Effector memory CD8-positive, alpha-beta T cell (primary cell): ENCODE results near the gene PCDHGA4.
"Not testable (repeated sequence)": the region's sequence is repeated elsewhere in the genome, so short reads cannot be mapped to it uniquely, and the experiment has no call there.

Experiments used
- ATAC-seq: fragments of 150-1000 bp; cut with Tn5 transposase; replicated peaks from 2 replicates; pipeline ENCODE4 v1.10.0; 2021; ENCODE audit warnings: mild to moderate bottlenecking, moderate library complexity
- DNase-seq, 3 experiments: peaks; one replicate each; pipeline ENCODE4 v3.0.0; 2021
- H3K27ac Mint-ChIP-seq, 2 donors: one replicate each; pipeline ENCODE4 v1.8.0; 2022; ENCODE audit warnings: mild to moderate bottlenecking in 2 of 2, mixed read lengths in 2 of 2, moderate library complexity in 2 of 2
- H3K27me3 Mint-ChIP-seq, 2 donors: one replicate each; pipeline ENCODE4 v1.8.0; 2022; ENCODE audit warnings: mixed read lengths in 2 of 2
- H3K36me3 Mint-ChIP-seq: one replicate; pipeline ENCODE4 v1.8.0; 2022; ENCODE audit warnings: mild to moderate bottlenecking, moderate library complexity, mixed read lengths; ENCODE audit not compliant: insufficient read depth
- H3K4me1 Mint-ChIP-seq, 2 donors: one replicate each; pipeline ENCODE4 v1.8.0; 2022; ENCODE audit warnings: low read depth in 2 of 2, mixed read lengths in 2 of 2
- H3K4me3 Mint-ChIP-seq, 2 donors: one replicate each; pipeline ENCODE4 v1.8.0; 2022; ENCODE audit warnings: mild to moderate bottlenecking in 2 of 2, mixed read lengths in 2 of 2, moderate library complexity in 2 of 2
- H3K9me3 Mint-ChIP-seq, 2 donors: one replicate each; pipeline ENCODE4 v1.8.0; 2022; ENCODE audit warnings: mixed read lengths in 2 of 2

PCDHGA4 gene

GRCh38 chr5:141338538-141339306 is 16.1 kb upstream of the PCDHGA4 start, which contains the start of gene PCDHGA2:
Gene PCDHGA2 (plus strand): TSS chr5:141338760.
- no peaks in the 10 kb centered on the region for H3K4me1 Mint-ChIP-seq
- no peaks in the 10 kb centered on the region for H3K36me3 Mint-ChIP-seq
- no peak within 1 kb of the TSS for H3K27ac Mint-ChIP-seq
- H3K4me3 Mint-ChIP-seq: no peak within 1 kb of the TSS
- H3K9me3 Mint-ChIP-seq: peaks cover 14 to 15% of the 10 kb centered on the region in 2 donors
- H3K27me3 Mint-ChIP-seq: peaks cover 74 to 99% of the 10 kb centered on the region in 2 donors
- DNase-seq (no peak), ATAC-seq (no peak)

- H3K27me3 Mint-ChIP-seq: peaks cover 61 to 99% of the 10 kb centered on the region in 2 donors
Observed at GRCh38 chr5:141340781-141341354, 14.0 kb upstream of the PCDHGA4 start.

GRCh38 chr5:141342773-141343172 is 12.0 kb upstream of the PCDHGA4 start:
- Mint-ChIP-seq H3K9me3 (peaks cover 10 to 21% of the 10 kb centered on the region in 2 donors), H3K27me3 (peaks cover 54 to 99% of the 10 kb centered on the region in 2 donors), H3K36me3 (peaks cover 3% of the 10 kb centered on the region), H3K27ac (no peak overlapping the region), H3K4me1 (no peaks in the 10 kb centered on the region), H3K4me3 (no peak overlapping the region)
- DNase-seq (no peak), ATAC-seq (no peak)

More at GRCh38 chr5:141340781-141341354, 14.0 kb upstream of the PCDHGA4 start:
- not testable (repeated sequence) for H3K4me1 Mint-ChIP-seq, H3K4me3 Mint-ChIP-seq, DNase-seq, H3K36me3 Mint-ChIP-seq, ATAC-seq, H3K27ac Mint-ChIP-seq, H3K9me3 Mint-ChIP-seq

- no peak for ATAC-seq
- H3K4me3 Mint-ChIP-seq: peak within 1 kb of the TSS; percentile 12 to 57
- DNase-seq: no peak
- H3K4me1 Mint-ChIP-seq: no peaks in the 10 kb centered on the region
- H3K36me3 Mint-ChIP-seq: peaks cover 3% of the 10 kb centered on the region
- no peak within 1 kb of the TSS for H3K27ac Mint-ChIP-seq
- H3K27me3 Mint-ChIP-seq: peaks cover 53 to 99% of the 10 kb centered on the region in 2 donors
- H3K9me3 Mint-ChIP-seq: peaks cover 5 to 21% of the 10 kb centered on the region in 2 donors
Observed at GRCh38 chr5:141343242-141343952, 11.4 kb upstream of the PCDHGA4 start, which contains the start of gene PCDHGA3. Gene PCDHGA3 (plus strand): TSS chr5:141343829. CDS start chr5:141344034, 205 bp downstream.

- H3K9me3 Mint-ChIP-seq: peaks cover 5 to 21% of the 10 kb centered on the region in 2 donors
- peak overlapping the region; percentile 12 to 57 for H3K4me3 Mint-ChIP-seq
- H3K4me1 Mint-ChIP-seq: no peaks in the 10 kb centered on the region
- no peak for DNase-seq
- peaks cover 3% of the 10 kb centered on the region for H3K36me3 Mint-ChIP-seq
- H3K27me3 Mint-ChIP-seq: peaks cover 55 to 99% of the 10 kb centered on the region in 2 donors
- no peak overlapping the region for H3K27ac Mint-ChIP-seq
- ATAC-seq: no peak
Observed at GRCh38 chr5:141343953-141344463, 10.8 kb upstream of the PCDHGA4 start.

GRCh38 chr5:141345327-141345726 is 9.5 kb upstream of the PCDHGA4 start:
- H3K27ac Mint-ChIP-seq: no peak overlapping the region
- peaks cover 60 to 95% of the 10 kb centered on the region in 2 donors for H3K27me3 Mint-ChIP-seq
- peaks cover 3% of the 10 kb centered on the region for H3K36me3 Mint-ChIP-seq
- peaks cover 5 to 6% of the 10 kb centered on the region in 2 donors for H3K4me1 Mint-ChIP-seq
- ATAC-seq (no peak), DNase-seq (no peak)
- peaks cover 2 to 21% of the 10 kb centered on the region in 2 donors for H3K9me3 Mint-ChIP-seq
- H3K4me3 Mint-ChIP-seq: no peak overlapping the region

- Mint-ChIP-seq H3K9me3 (peaks cover 1 to 20% of the 10 kb centered on the region in 2 donors), H3K27me3 (peaks cover 59 to 95% of the 10 kb centered on the region in 2 donors)
- H3K27ac Mint-ChIP-seq, H3K36me3 Mint-ChIP-seq, ATAC-seq, H3K4me3 Mint-ChIP-seq, H3K4me1 Mint-ChIP-seq, DNase-seq: not testable (repeated sequence)
Observed at GRCh38 chr5:141346017-141346416, 8.8 kb upstream of the PCDHGA4 start.

GRCh38 chr5:141349917-141350619 is 4.8 kb upstream of the PCDHGA4 start, which contains the start of gene PCDHGB1:
Gene PCDHGB1 (plus strand): TSS chr5:141350099. CDS start chr5:141350261, 162 bp downstream.
- no peak within 1 kb of the TSS for H3K27ac Mint-ChIP-seq
- peaks cover 1 to 20% of the 10 kb centered on the region in 2 donors for H3K9me3 Mint-ChIP-seq
- ATAC-seq: peak; percentile 43

GRCh38 chr5:141351591-141351990 is 3.2 kb upstream of the PCDHGA4 start:
- ATAC-seq: no peak
- Mint-ChIP-seq H3K9me3 (peaks cover 1 to 13% of the 10 kb centered on the region in 2 donors), H3K36me3 (peaks cover 3% of the 10 kb centered on the region), H3K27me3 (peaks cover 64 to 90% of the 10 kb centered on the region in 2 donors), H3K4me1 (peaks cover 5 to 6% of the 10 kb centered on the region in 2 donors), H3K4me3 (no peak overlapping the region), H3K27ac (no peak overlapping the region)
- no peak for DNase-seq

More at GRCh38 chr5:141349917-141350619, 4.8 kb upstream of the PCDHGA4 start, which contains the start of gene PCDHGB1:
- peaks cover 55 to 90% of the 10 kb centered on the region in 2 donors for H3K27me3 Mint-ChIP-seq
- peaks cover 5 to 6% of the 10 kb centered on the region in 2 donors for H3K4me1 Mint-ChIP-seq
- peak; percentile 18 to 37 (median 20) for DNase-seq
- H3K4me3 Mint-ChIP-seq: peak within 1 kb of the TSS; percentile 58 to 68
- peaks cover 3% of the 10 kb centered on the region for H3K36me3 Mint-ChIP-seq

GRCh38 chr5:141355641-141356040 is 820 bp downstream of the PCDHGA4 start:
- Mint-ChIP-seq H3K9me3 (peaks cover 0 to 7% of the 10 kb centered on the region in 2 donors), H3K4me3 (no peak overlapping the region), H3K36me3 (no peaks in the 10 kb centered on the region), H3K27ac (no peak overlapping the region), H3K4me1 (peaks cover 2 to 5% of the 10 kb centered on the region in 2 donors), H3K27me3 (peaks cover 49 to 92% of the 10 kb centered on the region in 2 donors)
- ATAC-seq (no peak), DNase-seq (no peak)

- Mint-ChIP-seq H3K36me3 (peaks cover under 1% of the 10 kb centered on the region), H3K4me3 (no peak overlapping the region), H3K27ac (no peak overlapping the region), H3K4me1 (peaks cover 2 to 5% of the 10 kb centered on the region in 2 donors), H3K27me3 (peaks cover 50 to 92% of the 10 kb centered on the region in 2 donors), H3K9me3 (peaks cover 0 to 7% of the 10 kb centered on the region in 2 donors)
- DNase-seq (no peak), ATAC-seq (no peak)
Observed at GRCh38 chr5:141356133-141356532, 1.3 kb downstream of the PCDHGA4 start.

- Mint-ChIP-seq H3K27ac (no peak overlapping the region), H3K4me3 (no peak overlapping the region), H3K27me3 (peaks cover 51 to 96% of the 10 kb centered on the region in 2 donors), H3K4me1 (peaks cover 2 to 5% of the 10 kb centered on the region in 2 donors), H3K36me3 (peaks cover 7% of the 10 kb centered on the region), H3K9me3 (peaks cover 0 to 7% of the 10 kb centered on the region in 2 donors)
- no peak for ATAC-seq
- DNase-seq: no peak
Observed at GRCh38 chr5:141356950-141357349, 2.1 kb downstream of the PCDHGA4 start.
